Measurements from ENCODE around the gene ZBTB7A. TPM values are rescaled to one million over a fixed set of nuclear protein-coding genes. Genes with fewer than 3 reads are reported as not detected.
A peak's percentile ranks its signal among the peaks of the same experiment; 100 is the strongest.
"Not testable (repeated sequence)": the region's sequence is repeated elsewhere in the genome, so short reads cannot be mapped to it uniquely, and the experiment has no call there.

The ZBTB7A gene
- total RNA-seq, 1 experiment from 2014 or later = 25.9 TPM

DNA sequence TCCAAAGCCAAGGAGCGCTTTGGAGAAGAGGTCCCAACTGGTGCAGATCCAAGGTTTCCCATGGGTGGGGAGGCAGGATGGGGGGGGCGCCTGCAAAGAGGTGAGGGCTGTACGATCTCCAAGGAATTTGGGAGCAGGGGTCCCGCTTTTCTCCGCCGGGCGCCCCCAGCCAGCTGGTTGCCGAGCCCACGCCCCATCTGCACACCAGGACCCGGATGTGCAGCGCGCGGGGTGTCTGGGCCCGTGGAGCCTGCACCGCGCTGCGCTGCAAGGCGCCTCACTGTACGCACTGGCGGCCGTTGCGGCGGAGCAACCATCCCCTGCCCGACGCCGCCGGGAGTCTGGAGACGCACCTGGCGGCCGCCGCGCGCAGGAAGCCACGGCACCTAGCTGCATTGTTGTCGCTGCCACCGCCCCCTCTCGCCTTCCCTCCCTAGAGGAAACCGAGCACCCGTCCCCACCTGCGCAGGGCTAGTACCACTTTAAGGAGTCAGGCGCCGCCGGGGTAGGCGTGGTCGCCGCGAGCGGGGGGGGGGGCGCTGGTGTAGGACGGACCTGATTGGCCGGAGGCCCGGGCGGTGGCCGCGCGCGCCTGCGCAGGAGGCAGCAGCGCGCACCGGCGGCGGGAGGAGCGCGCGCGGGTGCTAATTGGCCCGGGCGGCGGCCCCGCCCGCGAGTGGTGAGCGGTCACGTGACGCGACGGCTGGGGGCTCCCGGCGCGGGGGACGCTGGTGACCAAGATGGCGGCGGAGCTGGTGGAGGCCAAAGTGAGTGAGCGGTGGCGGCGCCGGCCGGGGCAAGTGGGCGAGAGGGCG, 59.5 kb downstream of the ZBTB7A start, which contains the start of gene PIAS4:
TSS of gene PIAS4 (plus strand) at position 716 of the 815 bp plus-strand sequence. CDS start at position 741, 25 bp downstream.
- H3K36me3 ChIP-seq (ENCODE audit: insufficient read depth, low read length, poor library complexity, severe bottlenecking) = peaks cover 5% of the 10 kb centered on the region
- peaks cover 9% of the 10 kb centered on the region for H3K4me1 ChIP-seq (ENCODE audit: insufficient read depth, low read length, poor library complexity, severe bottlenecking)
- intact Hi-C loops (cut with micrococcal nuclease; ENCODE audit: unreplicated experiment) = no loop called here
- H3K27me3 ChIP-seq (replicated peaks; ENCODE audit: insufficient read depth, low read depth, low read length, poor library complexity) = no peaks in the 10 kb centered on the region
- H3K27ac ChIP-seq (ENCODE audit: low read depth, low read length, poor library complexity, severe bottlenecking) = peak within 1 kb of the TSS; percentile 80
- TF ChIP-seq, protein P1, sequence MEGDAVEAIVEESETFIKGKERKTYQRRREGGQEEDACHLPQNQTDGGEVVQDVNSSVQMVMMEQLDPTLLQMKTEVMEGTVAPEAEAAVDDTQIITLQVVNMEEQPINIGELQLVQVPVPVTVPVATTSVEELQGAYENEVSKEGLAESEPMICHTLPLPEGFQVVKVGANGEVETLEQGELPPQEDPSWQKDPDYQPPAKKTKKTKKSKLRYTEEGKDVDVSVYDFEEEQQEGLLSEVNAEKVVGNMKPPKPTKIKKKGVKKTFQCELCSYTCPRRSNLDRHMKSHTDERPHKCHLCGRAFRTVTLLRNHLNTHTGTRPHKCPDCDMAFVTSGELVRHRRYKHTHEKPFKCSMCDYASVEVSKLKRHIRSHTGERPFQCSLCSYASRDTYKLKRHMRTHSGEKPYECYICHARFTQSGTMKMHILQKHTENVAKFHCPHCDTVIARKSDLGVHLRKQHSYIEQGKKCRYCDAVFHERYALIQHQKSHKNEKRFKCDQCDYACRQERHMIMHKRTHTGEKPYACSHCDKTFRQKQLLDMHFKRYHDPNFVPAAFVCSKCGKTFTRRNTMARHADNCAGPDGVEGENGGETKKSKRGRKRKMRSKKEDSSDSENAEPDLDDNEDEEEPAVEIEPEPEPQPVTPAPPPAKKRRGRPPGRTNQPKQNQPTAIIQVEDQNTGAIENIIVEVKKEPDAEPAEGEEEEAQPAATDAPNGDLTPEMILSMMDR (conservative IDR thresholded peaks at IDR 0.05; ENCODE audit: low read depth, low read length) = no peak
- TF ChIP-seq EZH2 (IDR thresholded peaks at IDR 0.05; ENCODE audit: borderline replicate concordance, low read depth, low read length, poor library complexity, severe bottlenecking) = no peak
- ChIA-PET POLR2A (ENCODE audit: low non-redundant PET) (interaction anchor here (0.6 to 1.8 kb wide), 3 partner anchors 22 to 200 kb away, joined by 3 to 5 read pairs (median 5); partner anchors contain the start of gene EEF2), CTCF (interaction anchor here (0.6 to 1.3 kb wide), 2 partner anchors 19 to 335 kb away, joined by 3 to 4 read pairs; no protein-coding TSS in a partner anchor)
- TSS peak; percentile 86 for BruUV-seq (replicated peaks)
- DNase-seq (ENCODE audit: low spot score) = peak; percentile 98
- H3K4me3 ChIP-seq (ENCODE audit: low read depth, low read length, poor library complexity, severe bottlenecking) = peak within 1 kb of the TSS; percentile 66
- H3K9me3 ChIP-seq (ENCODE audit: low read depth, low read length, poor library complexity, severe bottlenecking) = no peaks in the 10 kb centered on the region

DNA sequence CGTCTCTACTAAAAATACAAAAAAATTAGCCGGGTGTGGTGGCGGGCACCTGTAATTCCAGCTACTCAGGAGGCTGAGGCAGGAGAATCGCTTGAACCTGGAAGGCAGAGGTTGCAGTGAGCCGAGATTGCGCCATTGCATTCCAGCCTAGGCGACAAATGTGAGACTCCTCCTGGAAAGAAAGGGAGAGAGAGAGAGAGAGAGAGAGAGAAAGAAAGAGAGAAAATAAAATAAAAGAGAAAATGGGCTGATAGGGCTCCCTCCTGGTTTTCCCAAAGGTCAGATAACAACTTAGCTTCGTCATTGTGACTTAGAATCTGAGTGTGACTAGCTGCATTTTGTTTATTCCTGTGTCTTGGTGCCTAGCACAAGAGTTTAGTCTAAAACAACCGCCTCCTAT, 61.3 kb downstream of the ZBTB7A start:
- CTCF ChIA-PET = interaction anchor here (0.6 to 0.8 kb wide), 2 partner anchors 15 to 17 kb away, joined by 5 to 10 read pairs; no protein-coding TSS in a partner anchor
- H3K36me3 ChIP-seq (ENCODE audit: insufficient read depth, low read length, poor library complexity, severe bottlenecking); DNase-seq (ENCODE audit: low spot score); BruUV-seq (replicated peaks); H3K4me1 ChIP-seq (ENCODE audit: insufficient read depth, low read length, poor library complexity, severe bottlenecking); intact Hi-C loops (cut with micrococcal nuclease; ENCODE audit: unreplicated experiment); H3K9me3 ChIP-seq (ENCODE audit: low read depth, low read length, poor library complexity, severe bottlenecking); POLR2A ChIA-PET (ENCODE audit: low non-redundant PET); H3K4me3 ChIP-seq (ENCODE audit: low read depth, low read length, poor library complexity, severe bottlenecking); H3K27me3 ChIP-seq (replicated peaks; ENCODE audit: insufficient read depth, low read depth, low read length, poor library complexity); H3K27ac ChIP-seq (ENCODE audit: low read depth, low read length, poor library complexity, severe bottlenecking): not testable (repeated sequence)

DNA sequence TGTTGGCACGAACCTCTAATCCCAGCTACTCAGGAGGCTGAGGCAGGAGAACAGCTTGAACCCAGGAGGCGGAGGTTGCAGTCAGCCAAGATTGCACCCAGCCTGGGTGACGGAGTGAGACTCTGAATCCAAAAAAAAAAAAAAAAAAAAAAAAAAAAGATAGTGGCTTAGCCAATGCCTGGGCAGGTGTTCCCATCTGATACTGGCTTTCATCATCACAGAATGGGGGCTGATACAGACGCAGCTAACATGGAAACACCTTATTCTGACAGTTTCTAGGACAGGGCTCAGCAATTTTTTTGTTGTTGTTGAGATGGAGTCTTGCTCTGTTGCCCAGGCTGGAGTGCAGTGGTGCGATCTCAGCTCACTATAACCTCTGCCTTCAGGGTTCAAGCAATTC, 65.9 kb downstream of the ZBTB7A start:
- H3K27me3 ChIP-seq (replicated peaks; ENCODE audit: insufficient read depth, low read depth, low read length, poor library complexity); BruUV-seq (replicated peaks); intact Hi-C loops (cut with micrococcal nuclease; ENCODE audit: unreplicated experiment); H3K27ac ChIP-seq (ENCODE audit: low read depth, low read length, poor library complexity, severe bottlenecking); H3K4me3 ChIP-seq (ENCODE audit: low read depth, low read length, poor library complexity, severe bottlenecking); DNase-seq (ENCODE audit: low spot score); H3K9me3 ChIP-seq (ENCODE audit: low read depth, low read length, poor library complexity, severe bottlenecking); H3K36me3 ChIP-seq (ENCODE audit: insufficient read depth, low read length, poor library complexity, severe bottlenecking); POLR2A ChIA-PET (ENCODE audit: low non-redundant PET); CTCF ChIA-PET; H3K4me1 ChIP-seq (ENCODE audit: insufficient read depth, low read length, poor library complexity, severe bottlenecking): not testable (repeated sequence)

DNA sequence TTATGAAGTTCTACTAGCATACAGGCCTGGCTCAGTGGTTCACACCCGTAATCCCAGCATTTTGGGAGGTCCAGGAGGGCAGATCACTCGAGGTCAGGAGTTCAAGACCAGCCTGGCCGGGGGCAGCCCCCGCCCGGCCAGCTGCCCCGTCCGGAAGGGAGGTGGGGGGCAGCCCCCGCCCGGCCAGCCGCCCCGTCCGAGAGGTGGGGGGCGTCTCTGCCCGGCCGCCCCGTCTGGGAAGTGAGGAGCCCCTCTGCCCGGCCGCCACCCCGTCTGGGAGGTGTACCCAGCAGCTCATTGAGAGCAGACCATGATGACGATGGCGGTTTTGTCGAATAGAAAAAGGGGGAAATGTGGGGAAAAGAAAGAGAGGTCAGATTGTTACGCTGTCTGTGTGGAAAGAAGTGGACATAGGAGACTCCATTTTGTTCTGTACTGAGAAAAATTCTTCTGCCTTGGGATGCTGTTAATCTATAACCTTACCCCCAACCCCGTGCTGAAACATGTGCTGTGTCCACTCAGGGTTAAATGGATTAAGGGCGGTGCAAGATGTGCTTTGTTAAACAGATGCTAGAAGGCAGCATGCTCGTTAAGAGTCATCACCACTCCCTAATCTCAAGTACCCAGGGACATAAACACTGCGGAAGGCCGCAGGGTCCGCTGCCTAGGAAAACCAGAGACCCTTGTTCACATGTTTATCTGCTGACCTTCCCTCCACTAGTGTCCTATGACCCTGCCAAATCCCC, 67.9 kb downstream of the ZBTB7A start:
- H3K9me3 ChIP-seq (ENCODE audit: low read depth, low read length, poor library complexity, severe bottlenecking); DNase-seq (ENCODE audit: low spot score); CTCF ChIA-PET; H3K4me1 ChIP-seq (ENCODE audit: insufficient read depth, low read length, poor library complexity, severe bottlenecking); H3K36me3 ChIP-seq (ENCODE audit: insufficient read depth, low read length, poor library complexity, severe bottlenecking); intact Hi-C loops (cut with micrococcal nuclease; ENCODE audit: unreplicated experiment); H3K27ac ChIP-seq (ENCODE audit: low read depth, low read length, poor library complexity, severe bottlenecking); H3K27me3 ChIP-seq (replicated peaks; ENCODE audit: insufficient read depth, low read depth, low read length, poor library complexity); BruUV-seq (replicated peaks); H3K4me3 ChIP-seq (ENCODE audit: low read depth, low read length, poor library complexity, severe bottlenecking): not testable (repeated sequence)
- POLR2A ChIA-PET (ENCODE audit: low non-redundant PET) = interaction anchor here (0.6 kb wide), 1 partner anchor 1966 kb away, joined by 13 read pairs; no protein-coding TSS in a partner anchor

All from A673 (cell line).